GM12878 (cell line): Measurements from ENCODE around the gene BCR. TPM values are rescaled to one million over a fixed set of nuclear protein-coding genes. Genes with fewer than 3 reads are reported as not detected.

Experiments
- ATAC-seq: fragments of 200-7000 bp; cut with Tn5 transposase; 3 replicates; pipeline ENCODE4 v1.9.1; 2020; ENCODE audit warnings: mild to moderate bottlenecking, moderate library complexity
- BruUV-seq: library from RNA; stranded (reverse); fragments of 400-500 nt; replicated peaks from 2 replicates; lab custom pipeline; 2021; lab: Mats Ljungman, UMichigan
- CTCF ChIA-PET: fragments of 300-600 bp; sonication (Branson Sonifier 250); formaldehyde crosslinking; extraction: SDS; loops from one replicate; lab custom pipeline; 2021; ENCODE audit warnings: inconsistent platforms; lab: Yijun Ruan, JAX
- POLR2A ChIA-PET: fragments of 350-600 bp; formaldehyde crosslinking; extraction: SDS; loops from one replicate; lab custom pipeline; 2021; ENCODE audit warnings: inconsistent platforms; lab: Charles Lee
- RAD21 ChIA-PET: fragments of 300-600 bp; sonication (Branson Sonifier 250); formaldehyde crosslinking; loops from one replicate; lab custom pipeline; 2023; ENCODE audit warnings: antibody characterized with exemption; ENCODE audit not compliant: unreplicated experiment; lab: Charles Lee
- SMC1A ChIA-PET: fragments of 300-600 bp; sonication (Branson Sonifier 250); formaldehyde crosslinking; loops from one replicate; lab custom pipeline; 2023; ENCODE audit not compliant: unreplicated experiment, uncharacterized antibody; lab: Charles Lee
- DNase-seq: peaks from one replicate; pipeline ENCODE4 v3.0.0-alpha.2; 2011; ENCODE audit warnings: low read depth, low spot score
- FAIRE-seq: peaks from 3 replicates; lab custom pipeline; 2011; peaks lifted over from hg19 to GRCh38; lab: Jason Lieb, UNC
- H2AFZ ChIP-seq: 2 replicates; pipeline ENCODE4 v1.6.0; 2011; ENCODE audit warnings: low read depth, low read length, control low read depth; ENCODE audit not compliant: control insufficient read depth
- H3K27ac ChIP-seq: 2 replicates; pipeline ENCODE4 v1.5.1; 2011; ENCODE audit warnings: control low read depth; ENCODE audit not compliant: control insufficient read depth, insufficient read depth
- H3K27me3 ChIP-seq, 2 experiments: replicated peaks in 1 of 2; 2 replicates each; pipeline versions ENCODE4 v1.6.0 to v1.6.1; 2011; ENCODE audit warnings: low read length in 1 of 2; ENCODE audit not compliant: control insufficient read depth in 2 of 2, insufficient read depth in 2 of 2
- H3K36me3 ChIP-seq, 2 experiments: 2 replicates each; pipeline ENCODE4 v1.5.1; 2011; ENCODE audit warnings: low read length in 1 of 2; ENCODE audit not compliant: control insufficient read depth in 2 of 2, insufficient read depth in 2 of 2
- H3K4me1 ChIP-seq: 2 replicates; pipeline ENCODE4 v1.6.1; 2011; ENCODE audit warnings: mild to moderate bottlenecking, low read length, moderate library complexity, mixed read lengths; ENCODE audit not compliant: control insufficient read depth, insufficient read depth
- H3K4me2 ChIP-seq: 2 replicates; pipeline ENCODE4 v1.6.0; 2011; ENCODE audit warnings: control low read depth; ENCODE audit not compliant: control insufficient read depth, insufficient read depth
- H3K4me3 ChIP-seq: fragments of 200-600 bp; sonication (generic); 2 replicates; pipeline ENCODE4 v1.5.1; 2016
- H3K79me2 ChIP-seq: 2 replicates; pipeline ENCODE4 v1.6.0; 2011; ENCODE audit warnings: low read length; ENCODE audit not compliant: control insufficient read depth, insufficient read depth
- H3K9ac ChIP-seq: 2 replicates; pipeline ENCODE4 v1.8.0; 2011; ENCODE audit warnings: low read length, control low read depth, mixed read lengths; ENCODE audit not compliant: control insufficient read depth, insufficient read depth
- H3K9me3 ChIP-seq: replicated peaks from 3 replicates; pipeline ENCODE4 v1.5.1; 2011; ENCODE audit warnings: mild to moderate bottlenecking, low read length; ENCODE audit not compliant: control insufficient read depth, insufficient read depth
- H4K20me1 ChIP-seq: 2 replicates; pipeline ENCODE4 v1.6.0; 2011; ENCODE audit not compliant: control insufficient read depth, insufficient read depth
- BCLAF1 ChIP-seq: fragments of 450-650 bp; IDR thresholded peaks from 2 replicates; pipeline ENCODE4 v1.6.1; 2017; ENCODE audit warnings: antibody characterized with exemption, mild to moderate bottlenecking, moderate library complexity
- CHD2 ChIP-seq: IDR thresholded peaks from 2 replicates; pipeline ENCODE4 v1.6.1; 2011; ENCODE audit warnings: low read depth, low read length, improper control_type of control experiment, borderline replicate concordance
- DPF2 ChIP-seq: fragments of 450-650 bp; IDR thresholded peaks from 2 replicates; pipeline ENCODE4 v1.6.1; 2017; ENCODE audit warnings: mild to moderate bottlenecking
- KLF5 ChIP-seq: fragments of 450-650 bp; IDR thresholded peaks from 2 replicates; pipeline ENCODE4 v1.6.1; 2014; ENCODE audit warnings: mild to moderate bottlenecking; ENCODE audit not compliant: partially characterized antibody
- PAX5 ChIP-seq: IDR thresholded peaks from 2 replicates; pipeline ENCODE4 v1.6.1; 2011; ENCODE audit warnings: low read depth, low read length, borderline replicate concordance
- RAD51 ChIP-seq: fragments of 450-650 bp; IDR thresholded peaks from 2 replicates; pipeline ENCODE4 v1.6.1; 2016; ENCODE audit warnings: moderate library complexity, mild to moderate bottlenecking, inconsistent platforms
- RB1 ChIP-seq: fragments of 450-650 bp; formaldehyde crosslinking; IDR thresholded peaks from 2 replicates; pipeline ENCODE4 v1.6.1; 2017; ENCODE audit warnings: mild to moderate bottlenecking, borderline replicate concordance
- SIN3A ChIP-seq: IDR thresholded peaks from 2 replicates; pipeline ENCODE4 v1.6.1; 2012; ENCODE audit warnings: low read depth, low read length, improper control_type of control experiment
- SMAD1 ChIP-seq: fragments of 450-650 bp; IDR thresholded peaks from 2 replicates; pipeline ENCODE4 v1.6.1; 2018; ENCODE audit warnings: mild to moderate bottlenecking, low read depth; ENCODE audit not compliant: partially characterized antibody
- SPI1 ChIP-seq: IDR thresholded peaks from 2 replicates; pipeline ENCODE4 v1.6.1; 2011; ENCODE audit warnings: low read depth, mild to moderate bottlenecking, low read length, moderate library complexity, borderline replicate concordance; ENCODE audit not compliant: insufficient read depth
- TCF7 ChIP-seq: IDR thresholded peaks from 2 replicates; pipeline ENCODE4 v1.6.1; 2014; ENCODE audit warnings: antibody characterized with exemption, borderline replicate concordance
- YY1 ChIP-seq: IDR thresholded peaks from 2 replicates; pipeline ENCODE4 v1.6.1; 2011; ENCODE audit warnings: low read depth, mild to moderate bottlenecking, low read length
- WGBS: methylation state at CpG from one replicate; pipeline ENCODE4 v1.1.6; 2016; ENCODE audit warnings: low lambda C conversion rate; ENCODE audit not compliant: insufficient replicate concordance, insufficient coverage; ENCODE audit errors: missing lambda C conversion rate; 5-methylcytosine and 5-hydroxymethylcytosine counted together
- in situ Hi-C: fragments of 300-500 bp; cut with MboI; formaldehyde crosslinking; loops from 9 replicates; pipeline ENCODE4 v1.14.3; 2018; ENCODE audit warnings: mixed read lengths
- intact Hi-C: fragments of 100-400 bp; cut with micrococcal nuclease; formaldehyde crosslinking; loops from one replicate; pipeline ENCODE4 v1.14.2; 2022; ENCODE audit not compliant: unreplicated experiment
- polyA plus RNA-seq, 11 experiments: library from polyadenylated mRNA; depleted of rRNA in 4 of 11; unstranded in 6 of 11; stranded (reverse) in 5 of 11; fragments of >200 nt; fragmentation: Nextera tagmentation in 4 of 11; fragmentation: Illumina TruSeq in 1 of 11; extraction: Ambion mirVana in 4 of 11; extraction: Trizol in 1 of 11; gene quantifications; 1 replicate in 1 of 11; 2 replicates in 10 of 11; pipeline versions ENCODE4 v1.2.1 to v1.2.3, GENCODE V29; 2011 to 2016; ENCODE audit warnings: inconsistent platforms in 2 of 11, missing spikeins in 2 of 11, low read depth in 1 of 11
- total RNA-seq, 4 experiments: library from RNA; depleted of rRNA in 3 of 4; stranded (reverse); fragments of >200 nt in 3 of 4; fragmentation: Illumina TruSeq in 1 of 4; extraction: Trizol in 1 of 4; gene quantifications; 2 replicates each; pipeline versions ENCODE4 v1.2.1 to v1.2.3, GENCODE V29; 2013 to 2021
- TF ChIP-seq, protein P1 (sequence below): fragments of 450-650 bp; IDR thresholded peaks from 2 replicates; pipeline ENCODE4 v1.6.1; 2017; ENCODE audit warnings: mild to moderate bottlenecking, low read depth, inconsistent platforms; ENCODE audit not compliant: poor library complexity, severe bottlenecking

Gene BCR
- total and polyA plus RNA-seq, 10 of the 15 experiments (the other 5 are each of a cell fraction or from before 2014, with no cell fraction given) = 1.7 to 64.7 (median 18.4) TPM

- no peaks in the 10 kb centered on the region for H4K20me1 ChIP-seq
- H3K36me3 ChIP-seq = peaks cover 8 to 21% of the 10 kb centered on the region in 2 experiments; a peak in 3 of 4 replicates
- BruUV-seq = no TSS peak
Observed at GRCh38 chr22:23271597-23271908, 91.2 kb downstream of the BCR start.

DNA sequence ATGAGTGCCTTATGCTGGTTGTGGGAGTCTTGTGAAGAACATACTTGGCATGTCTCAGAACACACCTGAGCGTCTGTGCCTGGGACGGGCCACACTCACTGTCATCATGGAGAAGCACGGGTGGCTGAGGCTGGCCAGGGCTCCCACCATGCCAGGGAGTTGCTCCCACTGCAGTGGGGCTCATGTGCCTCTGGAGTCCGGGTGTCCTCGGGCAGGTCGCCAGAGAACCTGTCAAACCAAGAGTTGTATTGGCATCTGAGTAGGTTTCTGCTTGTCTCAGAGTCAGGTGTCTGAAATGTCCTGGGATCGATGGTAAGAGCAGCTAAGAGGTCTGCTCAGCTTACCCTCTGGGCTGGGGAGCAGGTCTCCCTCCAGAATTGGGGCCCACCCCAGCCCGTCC is 92.1 kb downstream of the BCR start:
- Histone ChIP-seq H3K4me3 (no peak overlapping the region), H3K4me2 (no peak overlapping the region), H4K20me1 (no peaks in the 10 kb centered on the region), H3K27me3 (no peaks in the 10 kb centered on the region), H2AFZ (no peak overlapping the region), H3K4me1 (peaks cover 25% of the 10 kb centered on the region), H3K36me3 (peaks cover 8 to 20% of the 10 kb centered on the region in 2 experiments; a peak in 3 of 4 replicates), H3K79me2 (no peaks in the 10 kb centered on the region), H3K9me3 (no peaks in the 10 kb centered on the region), H3K9ac (no peak overlapping the region), H3K27ac (no peak overlapping the region)
- DNase-seq (no peak), FAIRE-seq (no peak), ATAC-seq (no peak)
- in situ Hi-C loops (no loop called here), intact Hi-C loops (no loop called here)
- WGBS = 74% methylated on average over 8 of the region's 8 CpGs
- ChIA-PET POLR2A (interaction anchor here (0.7 kb wide), 1 partner anchor 19 kb away, joined by 3 read pairs; no protein-coding TSS in a partner anchor), RAD21 (no interaction called here), SMC1A (interaction anchor here (1.4 to 1.7 kb wide), 2 partner anchors 21 to 94 kb away, joined by 3 read pairs; no protein-coding TSS in a partner anchor), CTCF (interaction anchor here (0.8 kb wide), 1 partner anchor 18 kb away, joined by 3 read pairs; no protein-coding TSS in a partner anchor)
- no TSS peak for BruUV-seq
- TF ChIP-seq SPI1 = no peak
- no peak for TF ChIP-seq KLF5
- no peak for TF ChIP-seq DPF2
- no peak for TF ChIP-seq SIN3A
- TF ChIP-seq TCF7 = no peak
- TF ChIP-seq CHD2 = no peak
- TF ChIP-seq PAX5 = no peak
- no peak for TF ChIP-seq RAD51
- TF ChIP-seq BCLAF1 = no peak
- TF ChIP-seq, protein P1, sequence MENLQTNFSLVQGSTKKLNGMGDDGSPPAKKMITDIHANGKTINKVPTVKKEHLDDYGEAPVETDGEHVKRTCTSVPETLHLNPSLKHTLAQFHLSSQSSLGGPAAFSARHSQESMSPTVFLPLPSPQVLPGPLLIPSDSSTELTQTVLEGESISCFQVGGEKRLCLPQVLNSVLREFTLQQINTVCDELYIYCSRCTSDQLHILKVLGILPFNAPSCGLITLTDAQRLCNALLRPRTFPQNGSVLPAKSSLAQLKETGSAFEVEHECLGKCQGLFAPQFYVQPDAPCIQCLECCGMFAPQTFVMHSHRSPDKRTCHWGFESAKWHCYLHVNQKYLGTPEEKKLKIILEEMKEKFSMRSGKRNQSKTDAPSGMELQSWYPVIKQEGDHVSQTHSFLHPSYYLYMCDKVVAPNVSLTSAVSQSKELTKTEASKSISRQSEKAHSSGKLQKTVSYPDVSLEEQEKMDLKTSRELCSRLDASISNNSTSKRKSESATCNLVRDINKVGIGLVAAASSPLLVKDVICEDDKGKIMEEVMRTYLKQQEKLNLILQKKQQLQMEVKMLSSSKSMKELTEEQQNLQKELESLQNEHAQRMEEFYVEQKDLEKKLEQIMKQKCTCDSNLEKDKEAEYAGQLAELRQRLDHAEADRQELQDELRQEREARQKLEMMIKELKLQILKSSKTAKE = no peak
- no peak for TF ChIP-seq YY1
- no peak for TF ChIP-seq RB1
- no peak for TF ChIP-seq SMAD1

More at GRCh38 chr22:23271597-23271908, 91.2 kb downstream of the BCR start:
- TF ChIP-seq DPF2 = no peak
- TF ChIP-seq, all 136 proteins: peak for 0
- ChIA-PET SMC1A (interaction anchor here (1.1 to 1.7 kb wide), 2 partner anchors 15 to 93 kb away, joined by 3 read pairs; no protein-coding TSS in a partner anchor), CTCF (interaction anchor here (0.7 kb wide), 1 partner anchor 19 kb away, joined by 3 read pairs; no protein-coding TSS in a partner anchor), POLR2A (interaction anchor here (0.7 kb wide), 1 partner anchor 20 kb away, joined by 3 read pairs; no protein-coding TSS in a partner anchor), RAD21 (no interaction called here)
- FAIRE-seq = no peak
- WGBS = 59% methylated on average over 4 of the region's 4 CpGs
- ATAC-seq = no peak
- Histone ChIP-seq H3K4me3 (no peak overlapping the region), H3K4me1 (peaks cover 25% of the 10 kb centered on the region), H3K27ac (no peak overlapping the region), H3K27me3 (no peaks in the 10 kb centered on the region), H3K4me2 (no peak overlapping the region), H3K9ac (no peak overlapping the region), H2AFZ (no peak overlapping the region), H3K9me3 (no peaks in the 10 kb centered on the region), H3K79me2 (no peaks in the 10 kb centered on the region)
- intact Hi-C loops = no loop called here
- in situ Hi-C loops = no loop called here
- no peak for DNase-seq
